D721Med (cell line): ENCODE data around the gene CCDC148.

Source experiments
- DNase-seq: peaks from one replicate; pipeline ENCODE4 v3.0.0; 2011; ENCODE audit warnings: low spot score; ENCODE audit not compliant: insufficient read length
- FAIRE-seq: peaks from 2 replicates; lab custom pipeline; 2011; peaks lifted over from hg19 to GRCh38; lab: Jason Lieb, UNC
- CTCF ChIP-seq: IDR thresholded peaks from 2 replicates; pipeline ENCODE4 v1.5.1; 2012; ENCODE audit warnings: mild to moderate bottlenecking, control low read depth; ENCODE audit not compliant: insufficient read depth; ENCODE audit errors: missing control alignments

The CCDC148 gene

GRCh38 chr2:158142568-158143332 is 313.8 kb downstream of the CCDC148 start:
- FAIRE-seq = no peak
- TF ChIP-seq CTCF = no peak
- no peak for DNase-seq

GRCh38 chr2:158142165-158142564 is 314.4 kb downstream of the CCDC148 start:
- no peak for TF ChIP-seq CTCF
- FAIRE-seq (no peak), DNase-seq (no peak)

GRCh38 chr2:158140201-158140600 is 316.4 kb downstream of the CCDC148 start:
- no peak for FAIRE-seq
- no peak for TF ChIP-seq CTCF
- DNase-seq = no peak

GRCh38 chr2:158138255-158138654 is 318.3 kb downstream of the CCDC148 start:
- TF ChIP-seq CTCF = no peak
- DNase-seq (no peak), FAIRE-seq (no peak)

GRCh38 chr2:158135096-158135495 is 321.5 kb downstream of the CCDC148 start:
- FAIRE-seq = no peak
- no peak for DNase-seq
- TF ChIP-seq CTCF = no peak

- no peak for TF ChIP-seq CTCF
- DNase-seq (no peak), FAIRE-seq (no peak)
These were observed 321.9 kb downstream of the CCDC148 start for GRCh38 chr2:158134655-158135054.

- DNase-seq (no peak), FAIRE-seq (no peak)
- no peak for TF ChIP-seq CTCF
These were observed 322.5 kb downstream of the CCDC148 start for GRCh38 chr2:158134055-158134454.
